Measurements from ENCODE around the gene IL1F10.

DNA sequence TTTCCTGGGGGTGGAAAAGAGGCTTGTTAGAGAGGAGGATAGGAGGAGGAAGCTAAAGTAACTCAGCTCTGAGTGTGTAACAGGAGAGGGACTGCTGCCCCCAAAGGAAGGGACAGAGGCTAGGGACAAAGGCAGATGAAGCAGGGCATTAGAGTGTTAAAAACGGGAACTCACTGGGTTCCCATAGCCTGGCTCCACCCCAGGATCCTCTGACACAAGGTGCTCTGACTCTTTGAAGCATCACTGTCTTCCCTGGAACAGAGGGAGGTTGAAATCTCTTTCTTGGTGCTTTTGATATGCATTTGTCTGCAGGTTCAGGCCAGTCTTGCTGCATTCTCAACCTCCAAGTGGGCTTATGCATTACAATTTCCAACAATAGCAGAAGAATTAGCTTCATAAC lies 39.7 kb upstream of the IL1F10 start:
- TF ChIP-seq POLR2AphosphoS5 (IDR thresholded peaks at IDR 0.05), result no peak
- TF ChIP-seq, protein P1, sequence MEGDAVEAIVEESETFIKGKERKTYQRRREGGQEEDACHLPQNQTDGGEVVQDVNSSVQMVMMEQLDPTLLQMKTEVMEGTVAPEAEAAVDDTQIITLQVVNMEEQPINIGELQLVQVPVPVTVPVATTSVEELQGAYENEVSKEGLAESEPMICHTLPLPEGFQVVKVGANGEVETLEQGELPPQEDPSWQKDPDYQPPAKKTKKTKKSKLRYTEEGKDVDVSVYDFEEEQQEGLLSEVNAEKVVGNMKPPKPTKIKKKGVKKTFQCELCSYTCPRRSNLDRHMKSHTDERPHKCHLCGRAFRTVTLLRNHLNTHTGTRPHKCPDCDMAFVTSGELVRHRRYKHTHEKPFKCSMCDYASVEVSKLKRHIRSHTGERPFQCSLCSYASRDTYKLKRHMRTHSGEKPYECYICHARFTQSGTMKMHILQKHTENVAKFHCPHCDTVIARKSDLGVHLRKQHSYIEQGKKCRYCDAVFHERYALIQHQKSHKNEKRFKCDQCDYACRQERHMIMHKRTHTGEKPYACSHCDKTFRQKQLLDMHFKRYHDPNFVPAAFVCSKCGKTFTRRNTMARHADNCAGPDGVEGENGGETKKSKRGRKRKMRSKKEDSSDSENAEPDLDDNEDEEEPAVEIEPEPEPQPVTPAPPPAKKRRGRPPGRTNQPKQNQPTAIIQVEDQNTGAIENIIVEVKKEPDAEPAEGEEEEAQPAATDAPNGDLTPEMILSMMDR (IDR thresholded peaks at IDR 0.05), result no peak
- no peak for TF ChIP-seq POLR2A (IDR thresholded peaks at IDR 0.05)
